Lower lobe of right lung (tissue), 2 donors: ENCODE results near the gene PPTC7. TPM values are rescaled to one million over a fixed set of nuclear protein-coding genes. Genes with fewer than 3 reads are reported as not detected.
"Not testable (repeated sequence)": the region's sequence is repeated elsewhere in the genome, so short reads cannot be mapped to it uniquely, and the experiment has no call there.

ENCODE experiments used
- ATAC-seq, 2 donors: fragments of 200-7000 bp; cut with Tn5 transposase; one replicate each; pipeline ENCODE4 v1.9.1; 2020 to 2022; ENCODE audit warnings: mild to moderate bottlenecking in 2 of 2, moderate library complexity in 2 of 2
- DNase-seq: peaks from one replicate; pipeline ENCODE4 v3.0.0-alpha.2; 2020
- H3K27ac ChIP-seq: fragments of 200-600 bp; one replicate; pipeline ENCODE4 v1.8.0; 2022
- H3K27me3 ChIP-seq: fragments of 200-600 bp; one replicate; pipeline ENCODE4 v1.8.0; 2022; ENCODE audit warnings: low read depth
- H3K36me3 ChIP-seq: fragments of 200-600 bp; one replicate; pipeline ENCODE4 v1.8.0; 2022; ENCODE audit warnings: mild to moderate bottlenecking
- H3K4me1 ChIP-seq: fragments of 200-600 bp; one replicate; pipeline ENCODE4 v1.8.0; 2022
- H3K4me3 ChIP-seq: fragments of 200-600 bp; one replicate; pipeline ENCODE4 v1.8.0; 2022; ENCODE audit warnings: mild to moderate bottlenecking
- H3K9me3 ChIP-seq: fragments of 200-600 bp; one replicate; pipeline ENCODE4 v1.8.0; 2022
- CTCF ChIP-seq: fragments of 200-600 bp; IDR thresholded peaks from one replicate; pipeline ENCODE4 v1.8.0; 2022; ENCODE audit warnings: antibody characterized with exemption, mild to moderate bottlenecking
- intact Hi-C: fragments of 100-400 bp; cut with DNase I; formaldehyde crosslinking; loops from one replicate; pipeline ENCODE4 v1.11.0; 2022
- total RNA-seq: library from RNA; stranded (reverse); fragmentation: NEBNext Ultra II Directional; extraction: Animal tissue kit (Norgen Biotek cat#: 25700); gene quantifications from one replicate; pipeline ENCODE4 v1.2.1, GENCODE V29; 2021
- donor health status: DM: no; HTN: yes; CAD: no; lungs with severe emphysema.

PPTC7 gene
- total RNA-seq, 1 donor from 2014 or later: 23.6 TPM

GRCh38 chr12:110568752-110569151, 14.4 kb downstream of the PPTC7 start:
- Histone ChIP-seq H3K4me1 (peaks cover 31% of the 10 kb centered on the region), H3K4me3 (no peak overlapping the region), H3K27ac (no peak overlapping the region), H3K36me3 (no peaks in the 10 kb centered on the region), H3K9me3 (peaks cover 14% of the 10 kb centered on the region), H3K27me3 (no peaks in the 10 kb centered on the region)
- DNase-seq: no peak
- no peak for TF ChIP-seq CTCF
- no peak for ATAC-seq
- intact Hi-C loops: no loop called here

GRCh38 chr12:110566993-110567392, 16.1 kb downstream of the PPTC7 start:
- Histone ChIP-seq H3K9me3 (peaks cover 11% of the 10 kb centered on the region), H3K27me3 (no peaks in the 10 kb centered on the region), H3K27ac (no peak overlapping the region), H3K36me3 (no peaks in the 10 kb centered on the region), H3K4me3 (no peak overlapping the region), H3K4me1 (peaks cover 46% of the 10 kb centered on the region)
- no peak for DNase-seq
- intact Hi-C loops: no loop called here
- no peak for ATAC-seq
- TF ChIP-seq CTCF: no peak

DNA sequence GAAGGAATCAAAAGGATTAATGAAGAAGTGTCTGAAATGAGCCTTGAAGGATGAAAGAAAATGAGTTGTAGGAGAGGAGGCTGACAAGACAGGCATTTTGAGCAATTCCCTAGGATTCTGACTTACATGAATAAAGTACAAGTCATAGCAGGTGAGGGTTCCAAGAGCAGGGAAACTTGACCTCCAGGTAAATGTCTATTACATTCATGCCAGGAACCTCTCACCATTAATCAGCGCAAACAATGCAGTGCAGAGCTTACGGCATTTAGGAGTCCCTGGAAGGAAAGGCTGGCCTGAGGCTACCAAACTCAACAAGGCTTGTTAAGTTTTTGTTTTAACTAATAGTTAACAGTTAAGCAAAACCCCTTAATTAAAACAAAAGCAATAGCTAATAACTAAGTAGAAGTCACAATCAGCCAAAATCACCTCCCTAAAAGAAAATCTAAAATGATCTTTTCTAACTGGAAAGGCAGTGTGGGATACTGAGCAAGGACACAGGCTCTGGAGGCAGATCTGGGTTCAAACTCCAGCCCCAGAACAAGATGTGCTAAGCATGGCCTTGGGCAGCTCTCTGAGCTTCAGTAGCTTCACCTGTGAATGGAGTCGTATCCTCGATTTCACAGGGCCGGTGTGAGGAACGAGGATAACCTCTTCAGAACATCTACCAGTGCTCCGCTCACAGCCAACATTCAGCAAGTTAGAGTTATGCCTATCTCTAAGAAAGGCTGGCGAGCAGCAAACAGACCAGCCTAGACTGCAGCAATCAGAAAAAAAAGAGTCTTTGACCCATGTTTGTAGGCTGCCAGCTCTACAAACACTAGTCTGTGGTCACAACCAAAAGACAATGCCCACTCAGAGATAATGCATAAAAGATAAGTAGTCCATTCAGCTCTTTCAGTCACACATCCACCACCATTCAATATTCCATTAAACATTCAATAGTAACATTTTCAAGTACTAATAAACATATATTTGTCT, 16.9 kb downstream of the PPTC7 start:
- peaks cover 54% of the 10 kb centered on the region for H3K4me1 ChIP-seq
- no peaks in the 10 kb centered on the region for H3K27me3 ChIP-seq
- DNase-seq (no peak), ATAC-seq (peak; percentile 40 to 81)
- no peak for TF ChIP-seq CTCF
- H3K4me3 ChIP-seq: no peak overlapping the region
- intact Hi-C loops: no loop called here
- peaks cover 4% of the 10 kb centered on the region for H3K9me3 ChIP-seq
- H3K27ac ChIP-seq: no peak overlapping the region
- no peaks in the 10 kb centered on the region for H3K36me3 ChIP-seq

DNA sequence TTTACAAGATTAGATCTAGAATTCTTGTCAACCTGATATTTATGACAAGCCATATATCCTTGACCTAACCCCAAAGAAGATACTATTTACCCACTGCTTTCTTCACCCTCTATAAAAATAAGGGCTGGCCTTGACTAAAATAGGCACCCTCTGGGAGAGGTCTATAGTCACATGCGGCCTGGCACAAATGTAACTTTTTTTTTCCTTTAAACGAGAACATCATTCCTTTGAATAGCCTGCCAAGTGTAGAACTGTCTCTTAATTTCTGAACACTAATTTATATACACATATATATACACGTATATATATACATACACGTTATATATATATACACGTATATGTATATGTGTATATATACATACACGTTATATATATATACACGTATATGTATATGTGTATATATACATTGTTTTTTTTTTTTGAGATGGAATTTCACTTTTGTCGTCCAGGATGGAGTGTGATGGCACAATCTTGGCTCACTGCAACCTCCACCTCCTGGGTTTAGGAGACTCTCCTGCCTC, 18.6 kb downstream of the PPTC7 start:
- DNase-seq: no peak
- Histone ChIP-seq H3K27me3 (no peaks in the 10 kb centered on the region), H3K9me3 (no peaks in the 10 kb centered on the region), H3K4me3 (no peak overlapping the region), H3K36me3 (no peaks in the 10 kb centered on the region), H3K27ac (peak overlapping the region; percentile 2), H3K4me1 (peaks cover 59% of the 10 kb centered on the region)
- no peak for ATAC-seq
- no peak for TF ChIP-seq CTCF
- intact Hi-C loops: no loop called here

DNA sequence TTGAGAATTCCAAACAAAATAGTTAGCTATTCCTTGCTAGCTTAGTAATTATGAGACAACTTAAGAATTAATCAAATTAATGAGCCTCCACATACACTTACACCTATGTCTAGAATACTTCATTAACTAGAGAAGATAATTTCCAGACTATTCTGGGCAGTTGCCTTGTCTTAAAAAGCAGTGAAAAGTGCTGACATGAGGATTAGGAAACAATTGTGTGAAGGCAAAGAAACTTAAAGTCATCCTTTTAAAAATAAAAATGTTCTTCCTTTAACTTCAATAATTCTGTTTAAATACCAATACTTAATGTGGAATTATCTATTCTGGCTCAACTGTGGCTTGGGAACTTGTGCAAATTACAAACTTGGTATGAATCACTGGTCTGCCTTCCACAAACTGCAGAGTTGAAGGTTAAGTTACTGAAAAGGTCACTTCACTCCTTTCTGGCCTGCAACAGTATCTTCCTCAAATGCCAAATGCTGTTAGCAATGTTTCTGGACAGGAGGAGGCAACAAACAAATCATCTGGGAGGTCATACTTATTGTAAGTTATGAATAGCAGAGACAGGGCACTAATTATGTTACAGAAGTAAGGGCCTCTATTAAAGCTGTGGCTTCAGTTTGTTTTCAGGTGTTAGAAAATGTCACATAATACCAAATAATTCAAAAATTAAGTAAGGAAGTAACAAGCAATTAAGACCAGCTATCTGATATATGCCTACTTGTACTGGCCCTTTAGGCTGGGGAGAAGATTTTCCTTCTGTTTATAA, 19.2 kb downstream of the PPTC7 start:
- peaks cover 59% of the 10 kb centered on the region for H3K4me1 ChIP-seq

GRCh38 chr12:110562386-110562785, 20.7 kb downstream of the PPTC7 start:
- ATAC-seq, H3K27ac ChIP-seq, H3K9me3 ChIP-seq, H3K27me3 ChIP-seq, H3K4me3 ChIP-seq, H3K36me3 ChIP-seq, DNase-seq, intact Hi-C loops: not testable (repeated sequence)
- peaks cover 59% of the 10 kb centered on the region for H3K4me1 ChIP-seq

More for the DNA sequence above, 19.2 kb downstream of the PPTC7 start:
- H3K36me3 ChIP-seq: no peaks in the 10 kb centered on the region
- no peak for TF ChIP-seq CTCF
- no peaks in the 10 kb centered on the region for H3K27me3 ChIP-seq
- no peak overlapping the region for H3K4me3 ChIP-seq
- DNase-seq (no peak), ATAC-seq (peak in 1 of 2 donors; percentile 48)
- intact Hi-C loops: no loop called here
- peak overlapping the region; percentile 2 for H3K27ac ChIP-seq
- no peaks in the 10 kb centered on the region for H3K9me3 ChIP-seq
